ENCODE measurements around the gene NFIA.

- no peak for TF ChIP-seq CTCF (conservative IDR thresholded peaks at IDR 0.05; ENCODE audit: low read depth, low read length)
- no peak for TF ChIP-seq EZH2 (IDR thresholded peaks at IDR 0.05; ENCODE audit: borderline replicate concordance, low read depth, low read length, poor library complexity, severe bottlenecking)
These were observed 156.0 kb downstream of the NFIA start for GRCh38 chr1:61238359-61238665.
